ENCODE data around the gene TULP1.

- TF ChIP-seq, protein P1, sequence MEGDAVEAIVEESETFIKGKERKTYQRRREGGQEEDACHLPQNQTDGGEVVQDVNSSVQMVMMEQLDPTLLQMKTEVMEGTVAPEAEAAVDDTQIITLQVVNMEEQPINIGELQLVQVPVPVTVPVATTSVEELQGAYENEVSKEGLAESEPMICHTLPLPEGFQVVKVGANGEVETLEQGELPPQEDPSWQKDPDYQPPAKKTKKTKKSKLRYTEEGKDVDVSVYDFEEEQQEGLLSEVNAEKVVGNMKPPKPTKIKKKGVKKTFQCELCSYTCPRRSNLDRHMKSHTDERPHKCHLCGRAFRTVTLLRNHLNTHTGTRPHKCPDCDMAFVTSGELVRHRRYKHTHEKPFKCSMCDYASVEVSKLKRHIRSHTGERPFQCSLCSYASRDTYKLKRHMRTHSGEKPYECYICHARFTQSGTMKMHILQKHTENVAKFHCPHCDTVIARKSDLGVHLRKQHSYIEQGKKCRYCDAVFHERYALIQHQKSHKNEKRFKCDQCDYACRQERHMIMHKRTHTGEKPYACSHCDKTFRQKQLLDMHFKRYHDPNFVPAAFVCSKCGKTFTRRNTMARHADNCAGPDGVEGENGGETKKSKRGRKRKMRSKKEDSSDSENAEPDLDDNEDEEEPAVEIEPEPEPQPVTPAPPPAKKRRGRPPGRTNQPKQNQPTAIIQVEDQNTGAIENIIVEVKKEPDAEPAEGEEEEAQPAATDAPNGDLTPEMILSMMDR (IDR thresholded peaks at IDR 0.05 in 8 of 11, conservative IDR thresholded peaks at IDR 0.05 in 3 of 11): no peak
- no peak for TF ChIP-seq POLR2A (IDR thresholded peaks at IDR 0.05)
Measured at GRCh38 chr6:35468980-35469750, 43.5 kb downstream of the TULP1 start.
